Measurements from ENCODE around the gene SLC47A1. TPM values are rescaled to one million over a fixed set of nuclear protein-coding genes. Genes with fewer than 3 reads are reported as not detected.

The SLC47A1 gene
- total and polyA plus RNA-seq, 2 of the 8 experiments (the other 6 are each of a cell fraction or from before 2014, with no cell fraction given): 1.5 to 3.6 TPM

DNA sequence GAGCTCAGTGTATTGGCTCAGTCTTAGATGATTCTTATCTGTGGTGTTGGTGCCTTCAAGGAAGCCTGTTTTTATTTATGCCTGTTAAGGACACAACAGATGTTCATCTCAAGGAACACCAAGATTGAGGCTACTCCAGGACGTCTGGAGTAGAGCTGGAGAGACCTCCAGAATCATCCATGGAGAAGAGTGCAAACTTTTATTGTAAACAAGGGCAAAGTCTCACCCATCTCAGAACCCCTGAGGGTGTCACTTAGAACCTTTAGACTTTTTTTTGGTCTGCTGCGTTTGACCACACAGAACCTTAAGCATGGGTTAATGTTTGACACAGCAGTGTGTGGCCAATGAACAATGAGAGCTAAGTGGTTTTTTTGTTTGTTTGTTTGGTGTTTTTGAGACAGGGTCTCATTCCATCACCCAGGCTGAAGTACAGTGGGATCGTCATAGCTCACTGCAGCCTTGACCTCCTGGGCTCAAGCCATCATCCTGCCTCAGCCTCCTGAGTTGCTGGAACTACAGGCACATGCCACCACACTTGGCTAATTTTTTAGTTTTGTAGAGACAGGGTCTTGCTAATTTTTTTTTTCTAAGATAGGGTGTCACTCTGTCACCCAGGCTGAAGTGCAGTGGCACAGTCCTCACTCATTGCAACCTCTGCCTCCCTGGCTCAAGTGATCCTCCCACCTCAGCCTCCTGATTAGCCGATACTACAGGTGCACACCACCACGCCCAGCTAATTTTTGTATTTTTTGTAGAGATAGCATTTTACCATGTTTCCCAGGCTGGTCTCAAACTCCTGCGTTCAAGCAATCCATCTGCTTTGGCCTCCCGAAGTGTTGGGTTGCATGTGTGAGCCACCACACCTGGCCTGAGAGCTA is 16.3 kb downstream of the SLC47A1 start (continued):
- TF ChIP-seq GABPA (IDR thresholded peaks at IDR 0.05; ENCODE audit: borderline replicate concordance, insufficient read depth, low read length): no peak
- no peak for TF ChIP-seq RBBP5 (IDR thresholded peaks at IDR 0.05; ENCODE audit: borderline replicate concordance, low read depth, low read length)
- TF ChIP-seq MAFK (IDR thresholded peaks at IDR 0.05; ENCODE audit: low read depth, low read length): no peak
- TF ChIP-seq SIN3A (conservative IDR thresholded peaks at IDR 0.05 in 1 of 2, IDR thresholded peaks at IDR 0.05 in 1 of 2; ENCODE audit: low read depth in 1 of 2, low read length in 2 of 2): no peak
- no peak for TF ChIP-seq RFX5 (IDR thresholded peaks at IDR 0.05; ENCODE audit: borderline replicate concordance, low read depth, low read length)
- no peak for TF ChIP-seq PHF8 (conservative IDR thresholded peaks at IDR 0.05; ENCODE audit: low read depth, low read length)
- TF ChIP-seq, protein P1, sequence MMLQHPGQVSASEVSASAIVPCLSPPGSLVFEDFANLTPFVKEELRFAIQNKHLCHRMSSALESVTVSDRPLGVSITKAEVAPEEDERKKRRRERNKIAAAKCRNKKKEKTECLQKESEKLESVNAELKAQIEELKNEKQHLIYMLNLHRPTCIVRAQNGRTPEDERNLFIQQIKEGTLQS (IDR thresholded peaks at IDR 0.05; ENCODE audit: insufficient read depth, low read depth, low read length): no peak

All from H1 (cell line).